ENCODE data around the gene KBTBD12.

KBTBD12 gene

DNA sequence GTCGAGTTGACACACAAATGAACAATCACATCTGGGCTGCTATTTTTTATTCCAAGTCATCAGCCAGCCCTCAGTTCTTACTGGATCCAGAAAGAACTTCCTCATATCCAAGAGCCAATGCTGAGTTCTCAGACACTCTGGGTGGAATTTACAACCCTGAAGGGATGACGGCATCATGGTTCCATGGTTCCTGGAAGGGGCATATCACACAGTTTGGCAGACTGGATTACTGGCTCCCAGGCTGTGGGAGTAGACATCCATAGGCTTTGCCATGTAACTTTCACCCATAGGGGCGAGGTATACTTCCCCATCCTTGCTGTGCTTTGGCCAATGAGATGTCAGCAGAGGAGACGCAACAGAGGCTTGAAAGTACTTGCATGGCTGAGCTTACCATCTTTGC, 26.9 kb upstream of the KBTBD12 start:
- TF ChIP-seq, protein P1, sequence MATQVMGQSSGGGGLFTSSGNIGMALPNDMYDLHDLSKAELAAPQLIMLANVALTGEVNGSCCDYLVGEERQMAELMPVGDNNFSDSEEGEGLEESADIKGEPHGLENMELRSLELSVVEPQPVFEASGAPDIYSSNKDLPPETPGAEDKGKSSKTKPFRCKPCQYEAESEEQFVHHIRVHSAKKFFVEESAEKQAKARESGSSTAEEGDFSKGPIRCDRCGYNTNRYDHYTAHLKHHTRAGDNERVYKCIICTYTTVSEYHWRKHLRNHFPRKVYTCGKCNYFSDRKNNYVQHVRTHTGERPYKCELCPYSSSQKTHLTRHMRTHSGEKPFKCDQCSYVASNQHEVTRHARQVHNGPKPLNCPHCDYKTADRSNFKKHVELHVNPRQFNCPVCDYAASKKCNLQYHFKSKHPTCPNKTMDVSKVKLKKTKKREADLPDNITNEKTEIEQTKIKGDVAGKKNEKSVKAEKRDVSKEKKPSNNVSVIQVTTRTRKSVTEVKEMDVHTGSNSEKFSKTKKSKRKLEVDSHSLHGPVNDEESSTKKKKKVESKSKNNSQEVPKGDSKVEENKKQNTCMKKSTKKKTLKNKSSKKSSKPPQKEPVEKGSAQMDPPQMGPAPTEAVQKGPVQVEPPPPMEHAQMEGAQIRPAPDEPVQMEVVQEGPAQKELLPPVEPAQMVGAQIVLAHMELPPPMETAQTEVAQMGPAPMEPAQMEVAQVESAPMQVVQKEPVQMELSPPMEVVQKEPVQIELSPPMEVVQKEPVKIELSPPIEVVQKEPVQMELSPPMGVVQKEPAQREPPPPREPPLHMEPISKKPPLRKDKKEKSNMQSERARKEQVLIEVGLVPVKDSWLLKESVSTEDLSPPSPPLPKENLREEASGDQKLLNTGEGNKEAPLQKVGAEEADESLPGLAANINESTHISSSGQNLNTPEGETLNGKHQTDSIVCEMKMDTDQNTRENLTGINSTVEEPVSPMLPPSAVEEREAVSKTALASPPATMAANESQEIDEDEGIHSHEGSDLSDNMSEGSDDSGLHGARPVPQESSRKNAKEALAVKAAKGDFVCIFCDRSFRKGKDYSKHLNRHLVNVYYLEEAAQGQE (IDR thresholded peaks at IDR 0.05; ENCODE audit: insufficient read depth in 1 of 2, low read depth in 2 of 2, low read length in 2 of 2), result no peak
- TF ChIP-seq POLR2AphosphoS5 (IDR thresholded peaks at IDR 0.05; ENCODE audit: low read depth, low read length) (no peak), FOXP2 (optimal IDR thresholded peaks at IDR 0.05; ENCODE audit: borderline replicate concordance, extremely low read depth, extremely low read length, insufficient read depth) (no peak), TAF1 (IDR thresholded peaks at IDR 0.05; ENCODE audit: borderline replicate concordance, insufficient read depth, low read length) (no peak), SIN3A (IDR thresholded peaks at IDR 0.05; ENCODE audit: borderline replicate concordance, insufficient read depth, low read length) (no peak)

DNA sequence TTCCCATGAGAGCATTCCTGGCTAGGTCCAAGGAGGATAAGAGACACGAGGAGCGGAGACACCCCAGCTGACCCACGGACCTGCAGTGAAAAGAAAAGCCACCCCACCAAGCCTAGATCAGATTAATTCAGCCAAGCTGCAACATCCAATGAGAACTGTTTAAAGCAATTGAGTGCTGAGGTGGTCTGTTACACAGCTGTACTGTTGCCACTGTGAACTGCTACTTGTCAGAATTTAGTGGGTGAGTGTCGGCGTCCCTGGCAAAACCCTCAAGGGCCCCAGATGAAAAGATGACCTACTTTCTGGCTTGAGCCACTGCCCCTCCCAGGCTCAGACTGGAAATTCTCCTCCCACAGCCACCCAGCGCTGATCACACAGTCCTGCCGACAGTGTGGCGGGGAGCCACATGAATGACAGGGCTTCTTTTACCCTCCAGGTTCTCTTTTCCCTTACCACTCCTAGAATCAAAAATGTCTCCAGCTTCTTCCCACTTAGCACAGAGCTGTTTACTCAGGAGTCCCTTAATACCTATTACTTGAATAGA, 26.4 kb upstream of the KBTBD12 start:
- TF ChIP-seq POLR2AphosphoS5 (IDR thresholded peaks at IDR 0.05; ENCODE audit: low read depth, low read length), result no peak
- no peak for TF ChIP-seq FOXP2 (optimal IDR thresholded peaks at IDR 0.05; ENCODE audit: borderline replicate concordance, extremely low read depth, extremely low read length, insufficient read depth)
- no peak for TF ChIP-seq SIN3A (IDR thresholded peaks at IDR 0.05; ENCODE audit: borderline replicate concordance, insufficient read depth, low read length)
- no peak for TF ChIP-seq TAF1 (IDR thresholded peaks at IDR 0.05; ENCODE audit: borderline replicate concordance, insufficient read depth, low read length)
- TF ChIP-seq, protein P1 (IDR thresholded peaks at IDR 0.05; ENCODE audit: insufficient read depth in 1 of 2, low read depth in 2 of 2, low read length in 2 of 2), result no peak

- TF ChIP-seq POLR2AphosphoS5 (IDR thresholded peaks at IDR 0.05; ENCODE audit: low read depth, low read length) (no peak), SIN3A (IDR thresholded peaks at IDR 0.05; ENCODE audit: borderline replicate concordance, insufficient read depth, low read length) (no peak), TAF1 (IDR thresholded peaks at IDR 0.05; ENCODE audit: borderline replicate concordance, insufficient read depth, low read length) (no peak)
- TF ChIP-seq, protein P1 (IDR thresholded peaks at IDR 0.05; ENCODE audit: insufficient read depth in 1 of 2, low read depth in 2 of 2, low read length in 2 of 2), result no peak
These were observed 25.6 kb upstream of the KBTBD12 start for GRCh38 chr3:127889461-127889863.

DNA sequence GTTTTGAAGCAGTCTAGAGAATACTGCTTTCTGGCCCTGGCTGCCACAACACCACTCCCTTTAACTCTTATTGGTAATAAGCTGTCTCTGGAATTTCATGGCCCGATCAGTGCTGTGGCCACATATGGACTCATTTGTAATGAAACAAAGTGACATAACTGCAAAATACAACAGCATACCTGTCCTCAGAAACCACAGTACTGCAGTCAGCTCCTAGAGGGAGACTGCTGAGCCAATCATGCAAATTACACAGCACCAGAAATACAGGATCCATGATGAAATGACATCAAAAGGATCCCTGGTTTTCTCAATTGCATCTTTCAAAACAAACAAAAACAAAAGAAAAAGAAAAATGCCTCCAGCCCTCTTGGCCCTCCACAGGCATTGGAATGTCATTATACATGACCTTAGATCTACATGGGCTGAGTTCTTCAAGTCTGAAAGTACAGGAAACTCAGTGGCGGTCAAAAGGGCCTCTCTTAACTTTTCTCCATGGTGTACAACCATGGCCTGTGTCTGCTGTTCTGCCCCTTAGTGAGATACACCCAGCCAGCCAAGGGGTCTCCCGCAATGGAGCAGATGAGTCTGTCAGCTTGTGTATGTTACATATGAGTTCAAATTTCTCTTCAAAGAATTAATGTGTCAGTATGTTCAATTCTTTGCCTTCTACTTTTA, 24.9 kb upstream of the KBTBD12 start:
- no peak for TF ChIP-seq SIN3A (IDR thresholded peaks at IDR 0.05; ENCODE audit: borderline replicate concordance, insufficient read depth, low read length)
- TF ChIP-seq, protein P1 (IDR thresholded peaks at IDR 0.05; ENCODE audit: insufficient read depth in 1 of 2, low read depth in 2 of 2, low read length in 2 of 2), result no peak

DNA sequence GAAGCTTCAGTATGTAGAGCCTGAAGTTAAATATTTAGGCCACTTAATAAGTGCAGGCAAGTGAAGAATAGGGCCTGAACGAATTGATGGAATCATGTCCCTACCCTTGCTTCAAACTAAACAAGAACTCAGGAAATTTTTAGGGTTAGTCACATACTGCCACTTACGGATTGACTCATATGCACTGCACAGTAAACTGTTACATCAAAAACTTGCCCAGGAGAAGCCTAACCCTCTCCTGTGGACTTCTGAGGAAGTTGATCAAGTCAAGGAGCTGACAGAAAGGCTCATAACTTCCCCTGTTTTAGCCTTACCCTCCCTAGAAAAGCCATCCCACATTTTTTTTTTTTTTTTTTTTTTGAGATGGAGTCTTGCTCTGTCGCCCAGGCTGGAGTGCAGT, 20.6 kb upstream of the KBTBD12 start:
- TF ChIP-seq, protein P1 (IDR thresholded peaks at IDR 0.05; ENCODE audit: insufficient read depth in 1 of 2, low read depth in 2 of 2, low read length in 2 of 2), result no peak
- no peak for TF ChIP-seq POLR2AphosphoS5 (IDR thresholded peaks at IDR 0.05; ENCODE audit: low read depth, low read length)
- no peak for TF ChIP-seq TAF1 (IDR thresholded peaks at IDR 0.05; ENCODE audit: borderline replicate concordance, insufficient read depth, low read length)
- no peak for TF ChIP-seq SIN3A (IDR thresholded peaks at IDR 0.05; ENCODE audit: borderline replicate concordance, insufficient read depth, low read length)
- no peak for TF ChIP-seq FOXP2 (optimal IDR thresholded peaks at IDR 0.05; ENCODE audit: borderline replicate concordance, extremely low read depth, extremely low read length, insufficient read depth)

All from PFSK-1 (cell line).